KMS-11 (cell line): ENCODE results near the gene GALK1.

ENCODE experiments used
- H2AFZ ChIP-seq: fragments of 200-600 bp; sonication (generic); 2 replicates; pipeline ENCODE4 v1.6.1; 2016; ENCODE audit warnings: antibody characterized with exemption, mixed run types, low read depth
- H3K27ac ChIP-seq: fragments of 200-600 bp; sonication (generic); 2 replicates; pipeline ENCODE4 v1.6.1; 2016; ENCODE audit warnings: mild to moderate bottlenecking, mixed run types
- H3K27me3 ChIP-seq: fragments of 200-600 bp; sonication (generic); 2 replicates; pipeline ENCODE4 v1.6.1; 2017; ENCODE audit warnings: mild to moderate bottlenecking, low read depth, mixed run types, moderate library complexity; ENCODE audit not compliant: insufficient read depth
- H3K36me3 ChIP-seq: fragments of 200-600 bp; sonication (generic); 2 replicates; pipeline ENCODE4 v1.6.1; 2017; ENCODE audit warnings: mild to moderate bottlenecking, mixed run types; ENCODE audit not compliant: insufficient read depth
- H3K4me1 ChIP-seq: fragments of 200-600 bp; sonication (generic); 2 replicates; pipeline ENCODE4 v1.6.1; 2016; ENCODE audit warnings: mild to moderate bottlenecking, low read depth, mixed run types; ENCODE audit not compliant: poor library complexity, severe bottlenecking
- H3K4me2 ChIP-seq: fragments of 200-600 bp; sonication (generic); 2 replicates; pipeline ENCODE4 v1.7.0; 2016; ENCODE audit warnings: mild to moderate bottlenecking, mixed run types
- H3K4me3 ChIP-seq: fragments of 200-600 bp; sonication (generic); IDR thresholded peaks from 2 replicates; pipeline ENCODE4 v1.6.1; 2017; ENCODE audit warnings: low read depth, low read length, mixed read lengths; ENCODE audit not compliant: insufficient read depth
- H3K79me2 ChIP-seq: fragments of 200-600 bp; sonication (generic); 2 replicates; pipeline ENCODE4 v1.6.1; 2016; ENCODE audit warnings: low read depth, mixed run types; ENCODE audit not compliant: insufficient read depth
- H3K9ac ChIP-seq: fragments of 200-600 bp; sonication (generic); 2 replicates; pipeline ENCODE4 v1.6.1; 2016; ENCODE audit warnings: mild to moderate bottlenecking, mixed run types
- H4K20me1 ChIP-seq: fragments of 200-600 bp; sonication (generic); 2 replicates; pipeline ENCODE4 v1.6.1; 2016; ENCODE audit warnings: mild to moderate bottlenecking, mixed run types; ENCODE audit not compliant: insufficient read depth
- CTCF ChIP-seq: fragments of 200-600 bp; sonication (generic); conservative IDR thresholded peaks from 2 replicates; pipeline ENCODE4 v1.6.1; 2017; ENCODE audit warnings: low read depth, mild to moderate bottlenecking, antibody characterized with exemption, low read length, moderate library complexity, mixed read lengths

Gene GALK1

GRCh38 chr17:75731716-75732498, 33.1 kb downstream of the GALK1 start:
- H3K4me3 ChIP-seq: no peak overlapping the region
- no peak overlapping the region for H3K27ac ChIP-seq
- H3K27me3 ChIP-seq: peaks cover 25% of the 10 kb centered on the region; the same call in 1 of the 2 replicates
- no peak overlapping the region for H3K9ac ChIP-seq
- H3K79me2 ChIP-seq: no peaks in the 10 kb centered on the region
- no peaks in the 10 kb centered on the region for H3K36me3 ChIP-seq
- no peaks in the 10 kb centered on the region for H4K20me1 ChIP-seq
- H3K4me2 ChIP-seq: no peak overlapping the region
- peaks cover 5% of the 10 kb centered on the region for H3K4me1 ChIP-seq
- TF ChIP-seq CTCF: no peak
- no peak overlapping the region for H2AFZ ChIP-seq

- Histone ChIP-seq H3K36me3 (no peaks in the 10 kb centered on the region), H3K4me3 (no peak overlapping the region), H4K20me1 (no peaks in the 10 kb centered on the region), H2AFZ (no peak overlapping the region), H3K27ac (no peak overlapping the region), H3K27me3 (peaks cover 30% of the 10 kb centered on the region; the same call in 1 of the 2 replicates), H3K9ac (no peak overlapping the region), H3K79me2 (no peaks in the 10 kb centered on the region), H3K4me2 (no peak overlapping the region), H3K4me1 (peaks cover 5% of the 10 kb centered on the region)
- TF ChIP-seq CTCF: no peak
Measured at GRCh38 chr17:75731086-75731715, 33.8 kb downstream of the GALK1 start.

- H4K20me1 ChIP-seq: no peaks in the 10 kb centered on the region
- no peaks in the 10 kb centered on the region for H3K79me2 ChIP-seq
- peaks cover 41% of the 10 kb centered on the region; the same call in 1 of the 2 replicates for H3K27me3 ChIP-seq
- H3K36me3 ChIP-seq: no peaks in the 10 kb centered on the region
- H3K4me2 ChIP-seq: no peak overlapping the region
- no peak overlapping the region for H2AFZ ChIP-seq
- H3K27ac ChIP-seq: no peak overlapping the region
- H3K9ac ChIP-seq: no peak overlapping the region
- TF ChIP-seq CTCF: no peak
- peaks cover 5% of the 10 kb centered on the region for H3K4me1 ChIP-seq
- H3K4me3 ChIP-seq: no peak overlapping the region
Measured at GRCh38 chr17:75730065-75730464, 34.9 kb downstream of the GALK1 start.

- no peaks in the 10 kb centered on the region for H3K4me1 ChIP-seq
- H4K20me1 ChIP-seq: no peaks in the 10 kb centered on the region
- H3K9ac ChIP-seq: no peak overlapping the region
- no peaks in the 10 kb centered on the region for H3K79me2 ChIP-seq
- peaks cover 41% of the 10 kb centered on the region; the same call in 1 of the 2 replicates for H3K27me3 ChIP-seq
- no peak overlapping the region for H3K4me3 ChIP-seq
- H3K27ac ChIP-seq: no peak overlapping the region
- no peak for TF ChIP-seq CTCF
- H3K4me2 ChIP-seq: no peak overlapping the region
- no peaks in the 10 kb centered on the region for H3K36me3 ChIP-seq
- no peak overlapping the region for H2AFZ ChIP-seq
Measured at GRCh38 chr17:75729351-75729750, 35.6 kb downstream of the GALK1 start.
